Fibroblast of pulmonary artery (primary cell): ENCODE results near the gene PDGFD.

Experiments used
- DNase-seq: peaks from one replicate; pipeline ENCODE4 v3.0.0-alpha.2; 2010; ENCODE audit warnings: low read depth
- H3K4me3 ChIP-seq: replicated peaks from 2 replicates; pipeline ENCODE4 v1.5.1; 2011; ENCODE audit warnings: low read depth, mild to moderate bottlenecking, control low read depth, low read length, moderate library complexity
- CTCF ChIP-seq: IDR thresholded peaks from 2 replicates; pipeline ENCODE4 v1.5.1; 2011; ENCODE audit warnings: mild to moderate bottlenecking, control low read depth, low read length, inconsistent platforms; ENCODE audit errors: missing control alignments

PDGFD gene

DNA sequence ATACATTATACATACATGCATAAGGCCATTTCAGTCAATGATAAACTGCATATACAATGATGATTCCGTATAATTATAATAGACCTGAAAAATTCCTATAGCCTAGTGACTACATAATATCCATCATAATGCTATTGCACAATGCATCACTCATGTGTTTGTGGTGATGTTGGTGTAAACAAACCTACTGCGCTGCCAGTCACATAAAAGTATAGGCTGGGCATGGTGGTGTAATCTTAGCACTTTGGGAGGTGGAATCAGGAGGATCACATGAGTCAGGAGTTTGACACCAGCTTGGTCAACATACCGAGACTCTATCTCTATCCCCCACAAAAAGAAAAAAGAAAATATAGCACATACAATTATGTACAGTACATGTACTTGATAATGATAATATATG, 291.2 kb downstream of the PDGFD start:
- no peak for DNase-seq
- no peak overlapping the region for H3K4me3 ChIP-seq
- no peak for TF ChIP-seq CTCF

DNA sequence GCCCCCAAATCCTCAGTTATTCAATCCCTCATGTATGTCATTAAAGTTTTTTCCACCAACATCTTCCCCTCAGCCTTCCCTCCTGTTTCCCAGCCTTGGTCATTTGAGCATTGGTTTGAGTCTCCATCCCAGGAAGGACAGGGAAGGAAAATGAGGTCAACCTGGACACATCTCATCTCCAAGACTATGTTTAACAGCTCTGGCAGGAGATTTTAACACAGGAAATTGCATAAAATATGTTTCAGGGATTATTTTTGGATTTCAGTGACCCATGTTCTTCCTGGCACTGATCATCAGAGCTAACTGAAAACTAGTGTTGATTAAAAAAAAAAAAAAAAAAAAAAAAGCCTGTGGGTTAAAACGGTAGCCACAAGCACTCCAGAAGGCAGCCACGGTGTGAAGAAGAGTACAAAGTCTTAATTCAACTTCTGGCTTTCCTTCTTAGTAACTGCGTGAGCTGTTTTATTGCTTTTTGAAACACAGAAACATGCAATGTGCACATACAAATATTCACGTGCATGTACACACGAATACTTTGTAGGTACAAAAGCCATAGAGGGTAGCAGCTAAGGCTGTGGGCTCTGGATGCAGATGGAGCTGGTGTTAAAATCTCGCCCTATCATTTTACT, 291.9 kb downstream of the PDGFD start:
- H3K4me3 ChIP-seq, result no peak overlapping the region
- no peak for DNase-seq
- TF ChIP-seq CTCF, result no peak

GRCh38 chr11:103870821-103871309, 293.1 kb downstream of the PDGFD start:
- no peak for TF ChIP-seq CTCF
- no peak overlapping the region for H3K4me3 ChIP-seq
- peak; percentile 27 for DNase-seq

DNA sequence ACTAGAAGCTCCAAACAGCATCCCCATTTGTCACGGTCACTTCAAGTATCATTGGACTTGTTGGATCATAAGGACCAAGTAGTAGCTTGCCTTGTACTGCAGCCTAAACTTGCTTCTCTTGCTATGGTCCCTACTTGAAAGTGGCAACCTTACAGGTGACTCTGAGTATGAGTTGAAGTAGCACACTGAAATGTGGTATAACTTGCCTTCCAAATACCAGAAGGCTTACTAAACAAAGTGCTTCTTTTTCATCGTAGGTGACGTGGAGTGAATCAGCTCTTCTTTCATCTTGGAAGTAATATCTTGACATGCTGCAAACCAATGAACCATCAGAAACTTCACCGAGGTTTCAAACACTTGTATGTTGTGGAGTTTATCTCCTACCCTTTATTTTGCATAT, 296.5 kb downstream of the PDGFD start:
- no peak for DNase-seq
- H3K4me3 ChIP-seq, result no peak overlapping the region
- no peak for TF ChIP-seq CTCF

- peak; percentile 56 for DNase-seq
- TF ChIP-seq CTCF, result no peak
These were observed 300.4 kb downstream of the PDGFD start for GRCh38 chr11:103863497-103863896.

GRCh38 chr11:103862802-103863174, 301.2 kb downstream of the PDGFD start:
- TF ChIP-seq CTCF, result no peak
- H3K4me3 ChIP-seq, result no peak overlapping the region
- DNase-seq, result no peak

More at GRCh38 chr11:103863497-103863896, 300.4 kb downstream of the PDGFD start:
- H3K4me3 ChIP-seq, result no peak overlapping the region
